HEK293 (cell line): Measurements from ENCODE around the gene ODAD3.

Experiments
- EGR2 ChIP-seq: fragments of 450-650 bp; formaldehyde crosslinking; IDR thresholded peaks from 2 replicates; pipeline ENCODE4 v1.5.1; 2016; ENCODE audit warnings: low read depth, missing biosample characterization, missing genetic modification characterization
- GLIS1 ChIP-seq: fragments of 450-650 bp; formaldehyde crosslinking; IDR thresholded peaks from 2 replicates; pipeline ENCODE4 v1.5.1; 2016; ENCODE audit warnings: missing biosample characterization, missing genetic modification characterization
- GLIS2 ChIP-seq: fragments of 450-650 bp; formaldehyde crosslinking; IDR thresholded peaks from 2 replicates; pipeline ENCODE4 v1.5.1; 2016; ENCODE audit warnings: missing biosample characterization, missing genetic modification characterization
- KLF17 ChIP-seq: fragments of 450-650 bp; formaldehyde crosslinking; IDR thresholded peaks from 2 replicates; pipeline ENCODE4 v1.5.1; 2016; ENCODE audit warnings: missing biosample characterization, missing genetic modification characterization
- PRDM10 ChIP-seq: fragments of 450-650 bp; formaldehyde crosslinking; IDR thresholded peaks from 2 replicates; pipeline ENCODE4 v1.5.1; 2016; ENCODE audit warnings: missing biosample characterization, missing genetic modification characterization
- ZBTB1 ChIP-seq: fragments of 450-650 bp; formaldehyde crosslinking; IDR thresholded peaks from 2 replicates; pipeline ENCODE4 v1.5.1; 2016; ENCODE audit warnings: missing biosample characterization, missing genetic modification characterization
- ZBTB17 ChIP-seq: fragments of 450-650 bp; formaldehyde crosslinking; IDR thresholded peaks from 2 replicates; pipeline ENCODE4 v1.5.1; 2016; ENCODE audit warnings: missing biosample characterization, missing genetic modification characterization
- ZBTB20 ChIP-seq: fragments of 450-650 bp; formaldehyde crosslinking; IDR thresholded peaks from 2 replicates; pipeline ENCODE4 v1.5.1; 2016; ENCODE audit warnings: missing biosample characterization, missing genetic modification characterization
- ZBTB7A ChIP-seq: fragments of 450-650 bp; formaldehyde crosslinking; IDR thresholded peaks from 2 replicates; pipeline ENCODE4 v1.5.1; 2016; ENCODE audit warnings: low read depth, missing biosample characterization, missing genetic modification characterization
- ZBTB8A ChIP-seq: fragments of 450-650 bp; formaldehyde crosslinking; IDR thresholded peaks from 2 replicates; pipeline ENCODE4 v1.5.1; 2016; ENCODE audit warnings: missing biosample characterization, missing genetic modification characterization
- ZFP37 ChIP-seq: fragments of 450-650 bp; formaldehyde crosslinking; IDR thresholded peaks from 2 replicates; pipeline ENCODE4 v1.5.1; 2016; ENCODE audit warnings: missing biosample characterization, missing genetic modification characterization
- ZFP69B ChIP-seq: fragments of 450-650 bp; formaldehyde crosslinking; IDR thresholded peaks from 2 replicates; pipeline ENCODE4 v1.5.1; 2016; ENCODE audit warnings: missing biosample characterization, missing genetic modification characterization
- ZNF10 ChIP-seq: fragments of 450-650 bp; formaldehyde crosslinking; IDR thresholded peaks from 2 replicates; pipeline ENCODE4 v1.5.1; 2017; ENCODE audit warnings: missing biosample characterization, missing genetic modification characterization
- ZNF140 ChIP-seq: fragments of 450-650 bp; formaldehyde crosslinking; IDR thresholded peaks from 2 replicates; pipeline ENCODE4 v1.5.1; 2016; ENCODE audit warnings: missing biosample characterization, missing genetic modification characterization
- ZNF155 ChIP-seq: fragments of 450-650 bp; formaldehyde crosslinking; IDR thresholded peaks from 2 replicates; pipeline ENCODE4 v1.5.1; 2016; ENCODE audit warnings: missing biosample characterization, missing genetic modification characterization
- ZNF514 ChIP-seq: fragments of 450-650 bp; formaldehyde crosslinking; IDR thresholded peaks from 2 replicates; pipeline ENCODE4 v1.5.1; 2016; ENCODE audit warnings: missing biosample characterization, missing genetic modification characterization
- ZNF610 ChIP-seq: fragments of 450-650 bp; formaldehyde crosslinking; IDR thresholded peaks from 2 replicates; pipeline ENCODE4 v1.5.1; 2016; ENCODE audit warnings: missing biosample characterization, missing genetic modification characterization, borderline replicate concordance
- ZNF660 ChIP-seq: fragments of 450-650 bp; IDR thresholded peaks from 2 replicates; pipeline ENCODE4 v1.5.1; 2018; ENCODE audit warnings: missing biosample characterization, mild to moderate bottlenecking, missing genetic modification characterization
- ZNF701 ChIP-seq: fragments of 450-650 bp; formaldehyde crosslinking; IDR thresholded peaks from 2 replicates; pipeline ENCODE4 v1.5.1; 2016; ENCODE audit warnings: missing biosample characterization, missing genetic modification characterization
- ZSCAN16 ChIP-seq: fragments of 450-650 bp; formaldehyde crosslinking; IDR thresholded peaks from 2 replicates; pipeline ENCODE4 v1.5.1; 2016; ENCODE audit warnings: missing biosample characterization, missing genetic modification characterization
- TF ChIP-seq, protein P1 (sequence below): fragments of 450-650 bp; formaldehyde crosslinking; IDR thresholded peaks from 2 replicates; pipeline ENCODE4 v1.5.1; 2017; ENCODE audit warnings: missing biosample characterization, missing genetic modification characterization
- TF ChIP-seq, protein P2 (sequence below): fragments of 450-650 bp; formaldehyde crosslinking; IDR thresholded peaks from 2 replicates; pipeline ENCODE4 v1.5.1; 2016; ENCODE audit warnings: missing biosample characterization, missing genetic modification characterization
- TF ChIP-seq, protein P3 (sequence below): fragments of 450-650 bp; formaldehyde crosslinking; IDR thresholded peaks from 2 replicates; pipeline ENCODE4 v1.5.0; 2017; ENCODE audit warnings: missing biosample characterization, missing genetic modification characterization, borderline replicate concordance
- TF ChIP-seq, protein P4 (sequence below): fragments of 450-650 bp; formaldehyde crosslinking; conservative IDR thresholded peaks from 2 replicates; pipeline ENCODE4 v1.5.1; 2016; ENCODE audit warnings: low read depth, missing biosample characterization, missing genetic modification characterization

The ODAD3 gene

DNA sequence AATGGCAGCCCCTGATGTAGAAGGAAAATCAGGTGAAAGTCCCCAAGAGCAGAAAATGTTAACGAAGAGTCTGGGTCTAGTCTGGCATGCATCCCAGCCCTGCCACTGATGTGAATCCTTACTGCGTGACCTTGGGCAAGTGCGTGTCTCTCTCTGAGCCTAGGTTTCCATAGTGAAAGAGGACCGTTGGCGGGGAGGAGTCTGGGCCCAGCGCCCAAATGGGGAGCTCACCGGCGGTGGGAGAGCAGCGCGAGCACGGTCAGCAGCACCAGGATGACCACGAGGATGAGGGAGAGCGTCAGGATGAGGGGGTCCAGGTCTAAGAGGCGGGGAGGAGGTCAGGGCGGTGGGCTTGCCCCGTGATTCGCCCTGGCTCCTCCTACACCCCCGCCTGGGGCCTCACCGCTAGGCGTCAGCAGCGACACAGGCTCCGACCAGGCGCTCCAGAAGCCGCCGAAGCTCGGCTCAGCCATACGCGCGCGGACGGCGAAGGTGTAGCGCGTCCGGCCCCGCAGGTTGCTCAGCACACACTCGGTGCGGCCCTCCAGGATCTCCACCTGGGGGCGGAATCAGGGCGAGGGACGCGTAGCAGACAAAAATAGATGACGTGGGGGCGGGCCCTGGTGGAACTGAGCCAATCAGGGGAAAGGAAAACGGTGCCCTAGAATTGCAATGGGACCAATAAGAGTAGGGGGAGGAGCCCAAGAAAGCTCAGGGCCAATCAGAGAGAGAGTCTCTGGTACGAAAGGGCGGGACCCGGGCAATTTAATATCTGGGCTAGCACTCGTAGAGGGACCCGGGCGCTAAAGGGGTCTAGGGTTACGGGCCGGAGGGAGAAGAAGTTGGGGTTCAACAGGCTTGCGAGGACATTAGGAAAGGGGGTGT lies 54.0 kb downstream of the ODAD3 start (continued):
- TF ChIP-seq ZFP69B (tag by site-specific recombination) (peak; percentile 31; the same call in 1 of the 2 replicates), ZSCAN16 (tag by site-specific recombination) (no peak), GLIS1 (tag by site-specific recombination) (peak; percentile 42; the same call in 1 of the 2 replicates), ZBTB8A (tag by site-specific recombination) (peak; percentile 95), ZBTB17 (tag by site-specific recombination) (peak; percentile 32; the same call in 1 of the 2 replicates), GLIS2 (peak; percentile 85), ZBTB7A (tag by site-specific recombination) (0 out of 2 replicates have a peak, but pooled peaks have one; percentile 47), ZNF514 (tag by site-specific recombination) (no peak), ZNF610 (0 out of 2 replicates have a peak, but pooled peaks have one; percentile 26), ZFP37 (tag by site-specific recombination) (peak; percentile 44; the same call in 1 of the 2 replicates), ZNF701 (tag by site-specific recombination) (no peak), EGR2 (peak; percentile 55), ZBTB20 (peak; percentile 95), ZNF660 (tag by site-specific recombination) (peak; percentile 69), KLF17 (tag by site-specific recombination) (peak; percentile 58; the same call in 1 of the 2 replicates), ZNF155 (tag by site-specific recombination) (no peak), ZNF140 (tag by site-specific recombination) (no peak), PRDM10 (peak; percentile 40), ZNF10 (tag by site-specific recombination) (0 out of 2 replicates have a peak, but pooled peaks have one; percentile 48), ZBTB1 (tag by site-specific recombination) (peak; percentile 14; the same call in 1 of the 2 replicates)
- TF ChIP-seq, protein P1, sequence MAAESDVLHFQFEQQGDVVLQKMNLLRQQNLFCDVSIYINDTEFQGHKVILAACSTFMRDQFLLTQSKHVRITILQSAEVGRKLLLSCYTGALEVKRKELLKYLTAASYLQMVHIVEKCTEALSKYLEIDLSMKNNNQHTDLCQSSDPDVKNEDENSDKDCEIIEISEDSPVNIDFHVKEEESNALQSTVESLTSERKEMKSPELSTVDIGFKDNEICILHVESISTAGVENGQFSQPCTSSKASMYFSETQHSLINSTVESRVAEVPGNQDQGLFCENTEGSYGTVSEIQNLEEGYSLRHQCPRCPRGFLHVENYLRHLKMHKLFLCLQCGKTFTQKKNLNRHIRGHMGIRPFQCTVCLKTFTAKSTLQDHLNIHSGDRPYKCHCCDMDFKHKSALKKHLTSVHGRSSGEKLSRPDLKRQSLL, result peak; percentile 54; the same call in 1 of the 2 replicates
- TF ChIP-seq, protein P2, sequence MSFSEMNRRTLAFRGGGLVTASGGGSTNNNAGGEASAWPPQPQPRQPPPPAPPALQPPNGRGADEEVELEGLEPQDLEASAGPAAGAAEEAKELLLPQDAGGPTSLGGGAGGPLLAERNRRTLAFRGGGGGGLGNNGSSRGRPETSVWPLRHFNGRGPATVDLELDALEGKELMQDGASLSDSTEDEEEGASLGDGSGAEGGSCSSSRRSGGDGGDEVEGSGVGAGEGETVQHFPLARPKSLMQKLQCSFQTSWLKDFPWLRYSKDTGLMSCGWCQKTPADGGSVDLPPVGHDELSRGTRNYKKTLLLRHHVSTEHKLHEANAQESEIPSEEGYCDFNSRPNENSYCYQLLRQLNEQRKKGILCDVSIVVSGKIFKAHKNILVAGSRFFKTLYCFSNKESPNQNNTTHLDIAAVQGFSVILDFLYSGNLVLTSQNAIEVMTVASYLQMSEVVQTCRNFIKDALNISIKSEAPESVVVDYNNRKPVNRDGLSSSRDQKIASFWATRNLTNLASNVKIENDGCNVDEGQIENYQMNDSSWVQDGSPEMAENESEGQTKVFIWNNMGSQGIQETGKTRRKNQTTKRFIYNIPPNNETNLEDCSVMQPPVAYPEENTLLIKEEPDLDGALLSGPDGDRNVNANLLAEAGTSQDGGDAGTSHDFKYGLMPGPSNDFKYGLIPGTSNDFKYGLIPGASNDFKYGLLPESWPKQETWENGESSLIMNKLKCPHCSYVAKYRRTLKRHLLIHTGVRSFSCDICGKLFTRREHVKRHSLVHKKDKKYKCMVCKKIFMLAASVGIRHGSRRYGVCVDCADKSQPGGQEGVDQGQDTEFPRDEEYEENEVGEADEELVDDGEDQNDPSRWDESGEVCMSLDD (tag by site-specific recombination), result peak; percentile 59
- TF ChIP-seq, protein P3, sequence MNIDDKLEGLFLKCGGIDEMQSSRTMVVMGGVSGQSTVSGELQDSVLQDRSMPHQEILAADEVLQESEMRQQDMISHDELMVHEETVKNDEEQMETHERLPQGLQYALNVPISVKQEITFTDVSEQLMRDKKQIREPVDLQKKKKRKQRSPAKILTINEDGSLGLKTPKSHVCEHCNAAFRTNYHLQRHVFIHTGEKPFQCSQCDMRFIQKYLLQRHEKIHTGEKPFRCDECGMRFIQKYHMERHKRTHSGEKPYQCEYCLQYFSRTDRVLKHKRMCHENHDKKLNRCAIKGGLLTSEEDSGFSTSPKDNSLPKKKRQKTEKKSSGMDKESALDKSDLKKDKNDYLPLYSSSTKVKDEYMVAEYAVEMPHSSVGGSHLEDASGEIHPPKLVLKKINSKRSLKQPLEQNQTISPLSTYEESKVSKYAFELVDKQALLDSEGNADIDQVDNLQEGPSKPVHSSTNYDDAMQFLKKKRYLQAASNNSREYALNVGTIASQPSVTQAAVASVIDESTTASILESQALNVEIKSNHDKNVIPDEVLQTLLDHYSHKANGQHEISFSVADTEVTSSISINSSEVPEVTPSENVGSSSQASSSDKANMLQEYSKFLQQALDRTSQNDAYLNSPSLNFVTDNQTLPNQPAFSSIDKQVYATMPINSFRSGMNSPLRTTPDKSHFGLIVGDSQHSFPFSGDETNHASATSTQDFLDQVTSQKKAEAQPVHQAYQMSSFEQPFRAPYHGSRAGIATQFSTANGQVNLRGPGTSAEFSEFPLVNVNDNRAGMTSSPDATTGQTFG (tag by site-specific recombination), result 0 out of 2 replicates have a peak, but pooled peaks have one; percentile 58
- TF ChIP-seq, protein P4, sequence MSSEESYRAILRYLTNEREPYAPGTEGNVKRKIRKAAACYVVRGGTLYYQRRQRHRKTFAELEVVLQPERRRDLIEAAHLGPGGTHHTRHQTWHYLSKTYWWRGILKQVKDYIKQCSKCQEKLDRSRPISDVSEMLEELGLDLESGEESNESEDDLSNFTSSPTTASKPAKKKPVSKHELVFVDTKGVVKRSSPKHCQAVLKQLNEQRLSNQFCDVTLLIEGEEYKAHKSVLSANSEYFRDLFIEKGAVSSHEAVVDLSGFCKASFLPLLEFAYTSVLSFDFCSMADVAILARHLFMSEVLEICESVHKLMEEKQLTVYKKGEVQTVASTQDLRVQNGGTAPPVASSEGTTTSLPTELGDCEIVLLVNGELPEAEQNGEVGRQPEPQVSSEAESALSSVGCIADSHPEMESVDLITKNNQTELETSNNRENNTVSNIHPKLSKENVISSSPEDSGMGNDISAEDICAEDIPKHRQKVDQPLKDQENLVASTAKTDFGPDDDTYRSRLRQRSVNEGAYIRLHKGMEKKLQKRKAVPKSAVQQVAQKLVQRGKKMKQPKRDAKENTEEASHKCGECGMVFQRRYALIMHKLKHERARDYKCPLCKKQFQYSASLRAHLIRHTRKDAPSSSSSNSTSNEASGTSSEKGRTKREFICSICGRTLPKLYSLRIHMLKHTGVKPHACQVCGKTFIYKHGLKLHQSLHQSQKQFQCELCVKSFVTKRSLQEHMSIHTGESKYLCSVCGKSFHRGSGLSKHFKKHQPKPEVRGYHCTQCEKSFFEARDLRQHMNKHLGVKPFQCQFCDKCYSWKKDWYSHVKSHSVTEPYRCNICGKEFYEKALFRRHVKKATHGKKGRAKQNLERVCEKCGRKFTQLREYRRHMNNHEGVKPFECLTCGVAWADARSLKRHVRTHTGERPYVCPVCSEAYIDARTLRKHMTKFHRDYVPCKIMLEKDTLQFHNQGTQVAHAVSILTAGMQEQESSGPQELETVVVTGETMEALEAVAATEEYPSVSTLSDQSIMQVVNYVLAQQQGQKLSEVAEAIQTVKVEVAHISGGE, result peak; percentile 65
